ENCODE measurements around the gene NXPH3. TPM values are rescaled to one million over a fixed set of nuclear protein-coding genes. Genes with fewer than 3 reads are reported as not detected.

NXPH3 gene
- under 0.01 and 0.14 TPM in 2 replicates for total RNA-seq

GRCh38 chr17:49575679-49576087, at the start of gene NXPH3:
Gene NXPH3, plus strand, starts transcription at chr17:49575871. Its CDS starts 349 bp downstream, at chr17:49576220.

Other genes starting within 250 kb of the NXPH3 start
- gene ZNF652, start 213.6 kb upstream of the NXPH3 start, total RNA-seq: 7.2 and 14.9 TPM in 2 replicates
- 127 and 132 TPM in 2 replicates for gene PHB1, start 161.0 kb upstream of the NXPH3 start, total RNA-seq
- 0.78 and 2.7 TPM in 2 replicates for gene NGFR, start 80.6 kb upstream of the NXPH3 start, total RNA-seq
- 58.8 and 66.5 TPM in 2 replicates for gene SPOP, start 102.2 kb downstream of the NXPH3 start, total RNA-seq
- gene SLC35B1, start 132.1 kb downstream of the NXPH3 start, total RNA-seq: 36.9 and 107 TPM in 2 replicates
- 1.4 and 3.5 TPM in 2 replicates for gene FAM117A, start 188.3 kb downstream of the NXPH3 start, total RNA-seq
- gene KAT7, start 212.8 kb downstream of the NXPH3 start, total RNA-seq: 27.7 and 36.7 TPM in 2 replicates